D721Med (cell line): ENCODE results near the gene FOCAD.

Experiments used
- DNase-seq: peaks from one replicate; pipeline ENCODE4 v3.0.0; 2011; ENCODE audit warnings: low spot score; ENCODE audit not compliant: insufficient read length
- FAIRE-seq: peaks from 2 replicates; lab custom pipeline; 2011; peaks lifted over from hg19 to GRCh38; lab: Jason Lieb, UNC
- CTCF ChIP-seq: IDR thresholded peaks from 2 replicates; pipeline ENCODE4 v1.5.1; 2012; ENCODE audit warnings: mild to moderate bottlenecking, control low read depth; ENCODE audit not compliant: insufficient read depth; ENCODE audit errors: missing control alignments

FOCAD gene

GRCh38 chr9:21027295-21027694 is 343.2 kb downstream of the FOCAD start:
- FAIRE-seq, result no peak
- DNase-seq, result no peak
- TF ChIP-seq CTCF, result no peak

GRCh38 chr9:21028466-21028865 is 344.4 kb downstream of the FOCAD start:
- DNase-seq (no peak), FAIRE-seq (no peak)
- TF ChIP-seq CTCF, result no peak

GRCh38 chr9:21029661-21030060 is 345.6 kb downstream of the FOCAD start:
- TF ChIP-seq CTCF, result no peak
- FAIRE-seq (no peak), DNase-seq (no peak)

GRCh38 chr9:21030389-21031035 is 346.5 kb downstream of the FOCAD start:
- DNase-seq (no peak), FAIRE-seq (no peak)
- TF ChIP-seq CTCF, result no peak

- DNase-seq, result no peak
- no peak for FAIRE-seq
- no peak for TF ChIP-seq CTCF
These were observed 347.2 kb downstream of the FOCAD start, which contains the start of gene HACD4 for GRCh38 chr9:21031091-21031807. Gene HACD4 (minus strand): TSS chr9:21031640. CDS start chr9:21031590, 50 bp downstream.

GRCh38 chr9:21031808-21032183 is 347.7 kb downstream of the FOCAD start:
- DNase-seq, result no peak
- no peak for TF ChIP-seq CTCF
- FAIRE-seq, result no peak

GRCh38 chr9:21037278-21037677 is 353.2 kb downstream of the FOCAD start:
- DNase-seq, result no peak
- FAIRE-seq, result no peak
- no peak for TF ChIP-seq CTCF
